GM19023 (cell line): ENCODE results near the gene ZNF497.
"Not testable (repeated sequence)": the region's sequence is repeated elsewhere in the genome, so short reads cannot be mapped to it uniquely, and the experiment has no call there.

ENCODE experiments used
- ATAC-seq: cut with Tn5 transposase; IDR thresholded peaks from one replicate; pipeline ENCODE4 v1.9.1; 2021; ENCODE audit warnings: mild to moderate bottlenecking, moderate library complexity; ENCODE audit not compliant: unreplicated experiment

The ZNF497 gene

GRCh38 chr19:58362272-58362994, at the start of gene ZNF497:
Gene ZNF497, minus strand, starts transcription at chr19:58362751. Its CDS starts 5,116 bp downstream, at chr19:58357635.
- peak; percentile 83 for ATAC-seq

GRCh38 chr19:58409010-58409790, 46.6 kb upstream of the ZNF497 start:
- no peak for ATAC-seq

DNA sequence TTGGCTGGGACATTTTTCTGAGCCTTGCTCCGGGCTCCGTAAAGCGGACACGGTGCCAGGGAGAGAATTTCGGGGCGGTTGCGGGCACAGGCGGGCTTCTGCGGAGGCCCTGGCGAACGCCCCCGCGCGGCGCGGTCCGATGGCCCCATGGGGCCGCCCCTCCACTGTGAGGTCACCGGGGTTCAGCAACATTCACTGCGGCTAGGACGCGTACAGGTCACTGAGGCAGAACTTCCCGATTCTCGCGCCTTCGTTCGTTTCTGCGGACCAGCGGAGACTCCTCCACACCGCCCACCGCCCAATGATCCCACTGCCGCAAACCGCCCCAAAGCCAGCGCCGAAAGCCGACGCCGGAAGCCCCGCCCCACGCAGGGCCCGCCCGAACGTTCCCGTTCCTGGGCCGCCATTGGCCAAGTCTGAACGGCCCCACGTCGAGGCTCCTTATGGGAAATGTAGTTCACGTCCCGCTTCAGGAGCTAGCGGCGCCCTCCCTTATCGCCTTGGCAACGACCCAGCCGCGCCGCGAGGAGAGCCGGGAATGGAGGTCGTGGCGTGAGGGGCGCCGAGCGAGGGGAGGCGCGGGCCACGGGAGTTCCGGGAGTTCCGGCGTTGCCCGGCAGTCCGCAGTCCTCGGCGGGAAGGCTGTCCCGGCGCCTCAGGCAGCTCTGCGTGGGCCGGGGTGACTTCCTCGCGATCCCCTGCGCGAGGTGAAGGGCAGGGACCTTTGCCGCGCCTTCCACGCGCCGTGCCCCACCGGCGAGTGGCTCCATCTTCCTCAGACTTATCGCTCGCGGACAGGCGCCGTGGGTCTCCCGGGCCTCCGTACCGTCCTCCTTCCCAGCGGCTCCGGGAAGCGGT, 45.8 kb upstream of the ZNF497 start, which contains the start of gene ZNF584:
ZNF584 (plus strand) TSS at position 498 of the 858 bp plus-strand sequence. CDS start 499 bp downstream, outside the sequence.
- peak; percentile 90 for ATAC-seq

GRCh38 chr19:58407658-58408151, 45.2 kb upstream of the ZNF497 start:
- ATAC-seq = peak; percentile 6

DNA sequence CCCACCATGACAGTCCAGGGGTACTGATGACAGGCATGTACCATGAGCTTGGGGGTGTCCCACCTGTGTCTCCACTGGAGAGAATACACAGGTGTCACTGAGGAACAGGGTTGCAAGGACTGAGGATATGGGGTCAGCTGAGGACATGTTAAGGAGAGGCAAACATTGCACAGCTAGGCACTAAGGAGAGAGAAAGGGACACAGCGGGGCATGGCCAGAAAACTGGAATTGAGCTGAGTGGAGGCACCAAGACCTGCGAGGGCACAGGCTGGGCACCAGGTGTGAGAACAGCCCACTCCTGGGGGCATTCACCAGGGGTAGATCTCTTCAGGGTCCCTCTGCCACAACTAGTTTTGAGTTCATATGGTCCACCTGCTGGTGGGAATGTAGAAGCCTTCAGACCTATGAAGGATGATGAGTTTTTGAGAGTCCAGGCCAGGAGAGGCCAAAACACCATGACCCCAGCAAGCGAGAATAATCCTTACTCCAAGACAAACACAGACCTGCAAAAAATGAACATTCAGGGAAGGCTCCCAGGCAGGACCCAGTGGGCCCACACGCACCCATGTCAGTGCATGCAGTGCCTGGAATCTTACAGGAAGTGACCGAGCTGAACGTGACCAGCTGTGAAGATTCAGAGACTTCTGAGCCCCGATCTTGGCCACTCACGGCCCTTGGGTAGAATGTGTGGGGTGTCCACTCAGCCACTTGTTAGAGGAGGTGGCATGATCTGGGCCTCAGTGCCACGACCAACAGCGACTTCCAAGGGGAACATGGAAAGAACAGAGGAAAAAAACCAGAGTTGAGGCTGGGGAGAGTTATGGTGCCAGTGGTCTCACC, 44.5 kb upstream of the ZNF497 start:
- no peak for ATAC-seq

- not testable (repeated sequence) for ATAC-seq
These were observed 41.4 kb upstream of the ZNF497 start for GRCh38 chr19:58403920-58404478.

DNA sequence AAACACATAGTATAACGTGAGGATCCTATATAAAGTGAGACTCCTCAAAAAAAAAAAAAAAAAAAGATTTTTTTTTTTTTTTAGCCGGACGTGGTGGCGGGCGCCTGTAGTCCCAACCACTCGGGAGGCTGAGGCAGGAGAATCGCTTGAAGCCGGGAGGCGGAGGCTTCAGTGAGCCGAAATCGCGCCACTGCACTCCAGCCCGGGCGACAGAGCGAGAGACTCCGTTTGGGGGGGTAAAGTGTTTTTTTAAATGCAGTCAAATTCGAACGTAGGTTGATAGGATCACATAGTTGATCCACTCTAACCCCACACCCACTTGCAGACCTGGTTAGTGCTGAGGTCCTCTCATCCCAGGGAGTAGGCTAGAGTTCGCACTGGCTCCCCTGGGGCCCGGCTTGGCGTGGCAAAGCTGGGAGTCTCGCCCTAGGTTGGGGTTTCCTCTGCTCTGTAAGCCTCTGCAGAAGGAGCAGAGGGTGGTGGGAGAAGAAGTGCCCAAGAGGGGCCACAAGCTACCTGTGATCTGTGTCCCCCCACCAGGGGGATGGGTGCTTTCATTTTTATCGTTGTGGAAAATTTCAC, 39.4 kb upstream of the ZNF497 start:
- ATAC-seq = no peak

DNA sequence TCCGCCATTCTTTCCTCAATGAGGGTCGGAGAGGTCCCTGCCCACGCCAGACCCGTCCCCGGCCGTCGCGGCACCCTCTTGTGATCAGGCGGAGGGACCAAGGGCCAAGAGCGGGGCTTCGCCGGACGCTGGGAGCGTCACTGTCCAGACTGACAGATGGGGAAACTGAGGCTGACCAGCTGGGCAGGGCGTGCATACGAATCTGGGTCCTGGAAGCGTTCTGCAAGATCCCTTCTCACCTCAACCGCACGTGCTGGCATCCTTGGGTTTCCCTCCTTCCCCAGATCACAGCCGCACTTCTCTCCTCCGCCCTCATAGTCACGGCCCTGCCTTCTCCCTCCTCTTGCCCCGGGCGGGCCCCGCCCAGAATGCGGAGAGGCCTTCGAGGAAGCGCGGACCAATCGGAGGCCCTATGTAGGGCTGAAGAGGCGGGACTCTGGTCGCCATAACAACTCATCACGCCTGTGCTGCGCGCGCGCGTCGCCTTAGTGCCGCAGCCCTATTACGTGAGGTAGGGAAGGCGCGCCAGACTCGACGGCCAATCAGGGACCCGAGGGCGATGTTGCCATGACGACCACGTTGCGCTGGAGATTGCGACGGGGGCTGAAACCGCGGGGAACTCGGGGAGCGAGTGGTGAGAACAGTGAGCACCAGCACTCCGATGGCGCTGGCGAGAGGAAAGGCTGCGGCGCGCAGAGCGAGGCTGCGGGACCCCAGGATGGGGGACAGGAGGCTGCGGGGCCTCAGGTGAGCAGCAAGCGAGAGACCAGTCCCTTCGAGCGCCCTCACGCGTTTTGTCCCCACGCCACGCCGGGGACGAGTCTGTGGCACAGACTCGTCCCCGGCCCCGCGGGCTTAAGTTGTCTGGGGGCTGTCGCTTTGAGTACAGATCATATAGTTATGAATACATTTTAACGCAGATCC, 38.6 kb upstream of the ZNF497 start:
- peak; percentile 97 for ATAC-seq

DNA sequence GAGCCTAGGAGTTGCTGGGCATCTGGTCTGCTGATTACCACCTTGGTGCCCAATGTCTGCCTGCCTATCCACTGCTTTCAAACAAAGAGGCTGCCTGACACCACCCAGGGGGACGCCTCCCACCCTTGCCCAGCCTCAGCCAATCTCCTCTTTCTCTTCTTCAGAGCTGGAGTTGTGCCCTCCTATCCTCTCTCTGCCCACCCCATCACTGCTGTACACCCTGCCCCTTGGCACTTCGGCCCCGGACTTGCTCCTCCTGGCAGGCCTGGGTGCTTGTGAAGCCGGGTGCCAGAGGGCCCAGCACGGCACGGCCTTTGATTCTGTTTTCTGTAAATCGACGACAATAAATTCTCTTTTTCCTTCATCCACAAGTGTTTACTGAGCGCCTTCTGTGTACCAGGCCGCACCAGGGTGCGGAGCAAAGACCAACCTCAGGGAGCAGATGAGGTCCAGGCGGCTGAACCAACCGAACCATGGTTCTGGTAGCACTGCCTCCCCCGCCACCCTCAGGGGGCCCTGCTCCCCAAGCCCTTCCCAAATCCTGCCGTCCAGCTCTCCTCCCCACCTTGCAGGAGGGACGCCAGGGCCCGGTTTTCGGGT, 37.9 kb upstream of the ZNF497 start:
- ATAC-seq = no peak

DNA sequence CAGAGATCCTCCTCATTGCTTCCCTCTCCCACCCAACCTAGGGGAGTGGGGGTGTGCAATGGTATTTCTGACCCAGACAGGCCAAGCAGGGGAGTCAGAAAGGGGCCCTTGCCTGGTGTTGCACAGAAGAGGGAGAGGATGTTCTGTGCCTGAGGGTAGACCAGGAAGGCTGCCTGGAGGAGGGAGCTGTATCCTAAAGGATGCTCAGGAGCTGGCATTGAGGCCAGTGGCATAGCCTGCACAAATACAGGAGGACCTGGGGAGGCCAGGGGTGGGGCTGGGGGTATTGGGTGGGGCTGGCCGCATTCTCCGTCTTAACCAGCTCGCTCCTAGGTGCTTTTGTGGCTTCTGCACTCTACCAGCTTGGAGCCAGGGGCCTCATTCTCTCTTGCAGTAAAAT, 37.4 kb upstream of the ZNF497 start:
- no peak for ATAC-seq

DNA sequence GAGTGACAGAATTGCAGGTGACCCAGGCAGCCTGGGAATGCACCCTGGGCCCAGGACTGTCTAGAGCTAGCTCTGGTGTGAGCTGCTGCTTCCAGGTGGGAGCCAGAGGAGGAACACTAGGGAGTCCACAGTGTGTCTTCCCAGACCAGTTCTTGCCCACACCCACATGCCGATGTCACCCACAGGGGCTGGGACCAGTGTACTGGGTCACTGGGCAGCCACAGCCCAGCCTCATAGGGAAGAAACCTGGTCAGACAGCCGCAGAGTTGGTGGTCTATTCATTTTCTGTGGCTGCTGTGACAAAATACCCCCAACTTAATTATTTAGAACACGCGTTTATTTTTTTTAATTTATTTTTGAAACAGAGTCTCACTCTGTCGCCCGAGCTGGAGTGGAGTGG, 36.0 kb upstream of the ZNF497 start:
- no peak for ATAC-seq

DNA sequence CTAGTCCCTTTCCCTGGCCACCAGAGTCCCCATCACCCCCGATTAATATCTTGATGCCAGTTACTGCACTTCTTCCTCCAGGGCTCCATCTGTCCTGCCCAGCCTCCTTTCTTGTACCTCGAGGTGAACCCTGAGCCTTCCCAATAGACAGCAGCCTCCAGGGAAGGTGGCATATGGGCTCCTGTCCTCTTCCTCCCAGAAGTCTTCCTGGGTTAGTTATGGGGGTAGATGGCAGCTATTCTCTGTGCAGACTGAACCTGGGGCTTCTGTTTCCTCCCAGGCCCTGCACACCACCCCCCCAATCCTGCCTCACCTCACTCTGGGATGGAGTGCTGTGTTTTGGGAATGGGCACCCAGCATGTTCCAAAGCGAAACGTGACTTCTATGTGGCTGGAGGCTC, 35.5 kb upstream of the ZNF497 start:
- ATAC-seq = no peak

DNA sequence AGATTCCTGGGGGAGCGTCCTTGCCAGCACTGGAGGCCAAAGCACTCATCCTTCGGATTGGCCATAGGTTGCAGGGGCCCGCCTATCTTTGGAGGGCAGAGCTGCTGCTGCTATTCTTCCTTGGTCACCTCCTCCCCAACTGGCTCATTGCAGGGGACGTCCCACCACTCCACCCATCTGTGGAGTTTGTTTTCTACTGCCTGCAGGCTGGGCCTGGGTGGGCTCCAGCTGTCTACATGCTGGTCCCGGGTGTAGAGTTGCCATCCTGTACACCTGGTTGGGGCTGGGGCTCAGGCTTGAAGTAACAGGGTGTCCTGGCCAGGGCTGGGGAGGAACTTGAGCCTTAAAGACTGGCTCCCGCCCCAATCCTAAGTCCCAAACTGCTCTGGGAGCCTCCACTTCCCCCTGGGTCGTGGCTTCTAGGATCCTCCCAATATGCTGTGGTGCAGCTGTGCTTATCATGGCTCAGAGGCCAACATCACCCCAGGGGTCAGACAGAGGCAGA, 35.0 kb upstream of the ZNF497 start:
- ATAC-seq = no peak

GRCh38 chr19:58396691-58397532, 34.4 kb upstream of the ZNF497 start:
- no peak for ATAC-seq

DNA sequence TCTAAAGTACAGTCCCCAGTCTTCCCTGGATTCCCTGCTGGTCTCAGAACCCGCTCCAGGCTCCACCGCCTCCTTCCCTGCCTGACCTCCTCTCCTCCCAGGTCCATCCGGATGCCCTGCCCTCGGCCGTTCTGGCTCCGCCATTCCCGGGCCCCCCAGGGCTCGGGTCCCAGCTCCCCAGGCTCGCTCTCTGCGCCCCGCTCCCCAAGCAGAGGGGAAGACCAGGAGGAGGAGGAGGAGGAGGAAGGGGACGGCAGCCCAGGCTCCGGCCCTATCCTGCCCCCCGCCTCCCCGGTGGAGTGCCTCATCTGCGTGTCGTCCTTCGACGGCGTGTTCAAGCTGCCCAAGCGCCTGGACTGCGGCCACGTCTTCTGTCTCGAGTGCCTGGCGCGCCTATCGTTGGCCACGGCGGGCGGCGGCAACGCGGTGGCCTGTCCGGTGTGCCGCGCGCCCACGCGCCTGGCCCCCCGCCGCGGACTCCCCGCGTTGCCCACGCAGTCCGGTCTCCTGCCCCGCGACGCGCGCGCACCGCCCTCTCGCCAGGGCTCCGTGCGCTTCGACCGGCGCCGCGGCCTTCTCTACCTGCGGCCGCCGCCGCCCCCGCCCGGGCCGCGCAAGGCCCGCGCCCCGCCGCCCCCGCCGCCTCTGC, 33.6 kb upstream of the ZNF497 start:
- ATAC-seq = no peak

GRCh38 chr19:58395220-58395978, 32.8 kb upstream of the ZNF497 start, which contains the start of gene RNF225:
Gene RNF225, plus strand, starts transcription at chr19:58395656. Its CDS starts 434 bp downstream, at chr19:58396090.
- ATAC-seq = no peak
